22Rv1 (cell line): ENCODE results near the gene NOSTRIN.
"Not testable (repeated sequence)": the region's sequence is repeated elsewhere in the genome, so short reads cannot be mapped to it uniquely, and the experiment has no call there.

ENCODE experiments used
- CTCF ChIP-seq: fragments of 450-650 bp; IDR thresholded peaks from 2 replicates; pipeline ENCODE4 v1.5.1; 2017; ENCODE audit warnings: mild to moderate bottlenecking
- ZFX ChIP-seq: fragments of 450-650 bp; IDR thresholded peaks from 2 replicates; pipeline ENCODE4 v1.6.1; 2017; ENCODE audit warnings: antibody characterized with exemption, borderline replicate concordance

GRCh38 chr2:168870369-168870768 lies 67.9 kb downstream of the NOSTRIN start:
- TF ChIP-seq CTCF, ZFX: not testable (repeated sequence)
